ENCODE measurements around the gene MDFIC. TPM values are rescaled to one million over a fixed set of nuclear protein-coding genes. Genes with fewer than 3 reads are reported as not detected.

The MDFIC gene
- total RNA-seq, 2 experiments from 2014 or later = 25.9 to 27.1 TPM

DNA sequence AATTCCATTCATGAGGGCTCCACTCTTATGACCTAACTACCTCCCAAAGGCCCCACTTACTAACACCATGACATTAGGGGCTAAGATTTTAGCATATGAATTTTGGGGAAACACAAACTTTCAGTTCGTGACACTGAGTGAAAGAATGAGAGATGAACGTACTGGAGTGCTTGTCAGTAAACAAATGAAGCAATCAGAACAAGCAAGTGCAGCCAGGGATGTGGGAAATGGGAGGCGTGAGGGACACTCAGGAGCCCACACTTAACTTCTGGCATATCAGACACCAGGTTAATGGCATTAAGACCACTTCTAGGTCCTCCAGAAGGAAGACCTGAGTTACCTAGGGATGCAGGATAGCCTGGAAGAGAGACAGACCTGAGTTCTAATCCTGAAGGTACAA is 2.3 kb upstream of the MDFIC start:
- peaks cover 4% of the 10 kb centered on the region for H3K36me3 Mint-ChIP-seq (ENCODE audit: low read depth)
- H3K4me1 Mint-ChIP-seq (ENCODE audit: low read depth) = peaks cover 51% of the 10 kb centered on the region
- no peaks in the 10 kb centered on the region for H3K9me3 ChIP-seq (ENCODE audit: control insufficient read depth in 1 of 2, insufficient read depth in 1 of 2, low read length in 2 of 2)
- ChIA-PET CTCF (no interaction called here), POLR2A (interaction anchor here (0.6 kb wide), 1 partner anchor 1850 kb away, joined by 4 read pairs; no protein-coding TSS in a partner anchor)
- peak overlapping the region; percentile 59 for H3K4me3 Mint-ChIP-seq
- H3K27ac Mint-ChIP-seq = peak overlapping the region; percentile 25
- no peaks in the 10 kb centered on the region for H3K36me3 ChIP-seq (ENCODE audit: insufficient read depth, low read length)
- ATAC-seq (ENCODE audit: poor library complexity) (no peak), DNase-seq (no peak)
- intact Hi-C loops (cut with DNase I, micrococcal nuclease) = loop anchor here in 1 of 2 experiments (5.0 to 10.0 kb wide), 2 partner anchors 42 to 1945 kb away; partner anchors contain the start of gene CAPZA2
- no peak overlapping the region for H3K4me3 ChIP-seq (ENCODE audit: low read length)
- no peak overlapping the region for H3K27ac ChIP-seq (ENCODE audit: low read depth in 1 of 2, low read length in 2 of 2)
- TF ChIP-seq CTCF (IDR thresholded peaks at IDR 0.05) = no peak
- no peaks in the 10 kb centered on the region for H3K27me3 Mint-ChIP-seq
- no peaks in the 10 kb centered on the region for H3K27me3 ChIP-seq (ENCODE audit: control insufficient read depth in 1 of 2, insufficient read depth in 2 of 2, low read length in 2 of 2)
- no peaks in the 10 kb centered on the region for H3K9me3 Mint-ChIP-seq
- H3K4me1 ChIP-seq (ENCODE audit: insufficient read depth, low read length) = peaks cover 17% of the 10 kb centered on the region

DNA sequence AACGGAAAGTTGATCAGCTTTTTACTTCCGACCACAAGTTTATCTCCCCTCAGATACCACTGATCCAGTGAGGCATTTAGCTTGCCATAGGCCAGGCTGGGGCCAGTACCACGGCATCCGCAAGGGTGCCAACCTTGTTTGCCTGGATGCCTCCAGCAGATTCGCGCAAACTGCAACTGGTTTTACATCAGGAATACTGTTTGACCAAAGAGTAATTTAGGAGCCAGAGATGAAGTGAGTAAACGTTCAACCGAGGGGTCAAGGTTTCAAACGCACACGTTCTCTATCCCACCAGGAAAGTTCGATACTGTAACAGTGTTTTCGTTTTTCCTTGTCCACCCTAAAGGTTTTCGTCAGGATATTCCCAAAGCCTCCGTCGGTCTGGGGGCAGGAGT is 266 bp upstream of the MDFIC start:
- peak in 8 of 14 experiments; percentile 3 to 66 (median 25) for DNase-seq
- Mint-ChIP-seq H3K27me3 (no peaks in the 10 kb centered on the region), H3K4me3 (peak overlapping the region; percentile 98), H3K36me3 (ENCODE audit: low read depth) (peaks cover 4% of the 10 kb centered on the region), H3K27ac (peak overlapping the region; percentile 90), H3K9me3 (no peaks in the 10 kb centered on the region), H3K4me1 (ENCODE audit: low read depth) (peaks cover 57% of the 10 kb centered on the region)
- Histone ChIP-seq H3K4me3 (ENCODE audit: low read length) (peak overlapping the region; percentile 82), H3K27me3 (ENCODE audit: control insufficient read depth in 1 of 2, insufficient read depth in 2 of 2, low read length in 2 of 2) (no peaks in the 10 kb centered on the region), H3K27ac (ENCODE audit: low read depth in 1 of 2, low read length in 2 of 2) (peak overlapping the region; percentile 86 to 88), H3K36me3 (ENCODE audit: insufficient read depth, low read length) (peaks cover 3% of the 10 kb centered on the region), H3K9me3 (ENCODE audit: control insufficient read depth in 1 of 2, insufficient read depth in 1 of 2, low read length in 2 of 2) (no peaks in the 10 kb centered on the region), H3K4me1 (ENCODE audit: insufficient read depth, low read length) (peaks cover 17% of the 10 kb centered on the region)
- ChIA-PET CTCF (interaction anchor here (1.0 kb wide), 1 partner anchor 10 kb away, joined by 3 read pairs; no protein-coding TSS in a partner anchor), POLR2A (interaction anchor here (0.8 to 1.8 kb wide), 3 partner anchors 10 to 21 kb away, joined by 3 to 6 read pairs (median 3); no protein-coding TSS in a partner anchor)
- no peak for ATAC-seq (ENCODE audit: poor library complexity)
- no peak for TF ChIP-seq CTCF (IDR thresholded peaks at IDR 0.05)
- intact Hi-C loops (cut with DNase I, micrococcal nuclease) = loop anchor here in 1 of 2 experiments (2.0 to 10.0 kb wide), 3 partner anchors 15 to 86 kb away; no protein-coding TSS in a partner anchor

- ChIA-PET CTCF (interaction anchor here (1.1 to 2.1 kb wide), 2 partner anchors 9 to 57 kb away, joined by 3 to 11 read pairs; no protein-coding TSS in a partner anchor), POLR2A (interaction anchor here (0.5 to 2.7 kb wide), 11 partner anchors 8 to 295 kb away, joined by 3 to 13 read pairs (median 4); no protein-coding TSS in a partner anchor)
- Mint-ChIP-seq H3K27me3 (no peaks in the 10 kb centered on the region), H3K4me3 (peak overlapping the region; percentile 95), H3K27ac (peak overlapping the region; percentile 90), H3K36me3 (ENCODE audit: low read depth) (peaks cover 4% of the 10 kb centered on the region), H3K4me1 (ENCODE audit: low read depth) (peaks cover 53% of the 10 kb centered on the region), H3K9me3 (no peaks in the 10 kb centered on the region)
- H3K27me3 ChIP-seq (ENCODE audit: control insufficient read depth in 1 of 2, insufficient read depth in 2 of 2, low read length in 2 of 2) = no peaks in the 10 kb centered on the region
- ATAC-seq (ENCODE audit: poor library complexity) (peak; percentile 72), DNase-seq (peak; percentile 27 to 86 (median 50))
- intact Hi-C loops (cut with DNase I, micrococcal nuclease) = loop anchor here in 1 of 2 experiments (1.0 to 10.0 kb wide), 4 partner anchors 8 to 84 kb away; no protein-coding TSS in a partner anchor
- H3K9me3 ChIP-seq (ENCODE audit: control insufficient read depth in 1 of 2, insufficient read depth in 1 of 2, low read length in 2 of 2) = no peaks in the 10 kb centered on the region
- peak overlapping the region; percentile 82 for H3K4me3 ChIP-seq (ENCODE audit: low read length)
- H3K4me1 ChIP-seq (ENCODE audit: insufficient read depth, low read length) = peaks cover 12% of the 10 kb centered on the region
- peak overlapping the region; percentile 86 to 88 for H3K27ac ChIP-seq (ENCODE audit: low read depth in 1 of 2, low read length in 2 of 2)
- peaks cover 3% of the 10 kb centered on the region for H3K36me3 ChIP-seq (ENCODE audit: insufficient read depth, low read length)
- no peak for TF ChIP-seq CTCF (IDR thresholded peaks at IDR 0.05)
Observed at GRCh38 chr7:114922652-114923402, 933 bp downstream of the MDFIC start.

Measured in CD4-positive, alpha-beta T cell (primary cell).